GM19452 (cell line): ENCODE data around the gene CHST1.

Experiments used
- ATAC-seq: cut with Tn5 transposase; IDR thresholded peaks from one replicate; pipeline ENCODE4 v1.9.1; 2021; ENCODE audit not compliant: unreplicated experiment

CHST1 gene

GRCh38 chr11:45607995-45608394, 57.4 kb downstream of the CHST1 start:
- no peak for ATAC-seq

DNA sequence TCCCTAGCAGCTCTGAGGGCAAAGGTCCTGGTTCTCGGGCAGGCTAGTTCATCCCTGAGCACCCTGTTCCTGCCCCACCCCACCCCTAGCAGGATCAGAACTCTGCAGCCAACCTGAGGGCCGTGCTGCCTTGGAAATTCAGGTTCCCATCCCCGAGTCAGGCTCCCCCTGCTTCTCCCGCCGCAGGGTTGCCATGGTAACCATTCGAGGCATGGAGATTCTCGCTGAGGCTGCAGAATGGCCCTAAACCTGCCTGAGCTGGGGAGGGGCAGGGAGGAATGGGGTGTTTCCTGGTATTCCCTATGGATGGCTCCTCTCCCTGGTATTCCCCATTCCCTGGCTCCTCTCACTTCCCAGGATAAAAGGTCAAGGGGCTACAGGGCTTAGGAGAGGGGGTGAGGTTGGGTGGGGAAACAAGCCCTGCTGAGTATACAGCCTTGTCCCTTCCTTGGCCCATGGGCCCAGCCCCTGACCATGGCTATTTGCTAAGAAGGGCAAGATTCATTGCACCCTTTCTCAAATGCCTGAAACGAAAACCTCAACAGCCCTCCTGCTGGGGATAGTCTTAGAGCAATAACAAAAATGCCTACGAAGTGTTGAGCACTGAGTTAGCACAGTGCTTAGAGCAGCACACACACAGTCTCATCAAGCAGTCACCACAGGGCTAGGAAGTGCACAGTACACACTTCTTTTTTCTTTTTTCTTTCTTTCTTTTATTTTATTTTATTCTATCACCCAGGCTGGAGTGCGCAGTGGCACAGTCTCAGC, 58.7 kb downstream of the CHST1 start:
- ATAC-seq = no peak

- ATAC-seq = no peak
These were observed 60.4 kb downstream of the CHST1 start for GRCh38 chr11:45605051-45605450.

DNA sequence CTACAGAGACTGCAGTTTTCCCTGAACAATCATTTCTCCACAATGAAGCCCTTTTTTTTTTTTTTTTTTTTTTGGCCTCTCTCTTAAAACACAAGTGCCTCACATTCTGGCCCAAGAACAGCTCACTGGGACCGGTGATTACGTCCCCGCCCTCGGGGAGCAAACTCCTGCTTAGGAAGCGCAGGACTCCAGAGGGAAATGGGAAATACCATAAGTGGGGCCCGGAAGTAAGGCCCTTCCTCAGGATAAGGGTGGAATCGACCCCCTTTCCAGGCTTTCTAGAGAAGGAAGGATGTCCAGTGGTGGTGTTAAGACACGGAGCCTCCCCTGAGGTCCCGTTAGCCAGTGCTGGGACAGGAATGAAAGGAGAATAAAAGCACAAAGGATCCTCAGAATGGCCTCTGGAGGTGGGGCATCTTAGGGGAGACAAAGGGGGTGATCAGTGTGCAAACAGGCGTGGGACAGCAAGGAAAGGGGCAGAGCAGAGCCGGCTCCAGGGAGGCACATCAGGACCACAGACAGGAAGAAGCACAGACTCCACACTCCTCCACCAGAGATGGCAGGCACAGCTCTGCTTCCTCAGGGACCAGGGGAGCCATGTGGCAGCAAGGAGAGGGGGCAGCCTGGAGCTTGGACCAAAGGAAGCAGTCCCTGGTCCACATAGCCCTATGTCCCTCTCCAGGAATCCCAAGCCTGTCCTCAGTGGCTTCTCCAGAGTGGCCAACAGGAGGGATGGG, 61.3 kb downstream of the CHST1 start:
- no peak for ATAC-seq

DNA sequence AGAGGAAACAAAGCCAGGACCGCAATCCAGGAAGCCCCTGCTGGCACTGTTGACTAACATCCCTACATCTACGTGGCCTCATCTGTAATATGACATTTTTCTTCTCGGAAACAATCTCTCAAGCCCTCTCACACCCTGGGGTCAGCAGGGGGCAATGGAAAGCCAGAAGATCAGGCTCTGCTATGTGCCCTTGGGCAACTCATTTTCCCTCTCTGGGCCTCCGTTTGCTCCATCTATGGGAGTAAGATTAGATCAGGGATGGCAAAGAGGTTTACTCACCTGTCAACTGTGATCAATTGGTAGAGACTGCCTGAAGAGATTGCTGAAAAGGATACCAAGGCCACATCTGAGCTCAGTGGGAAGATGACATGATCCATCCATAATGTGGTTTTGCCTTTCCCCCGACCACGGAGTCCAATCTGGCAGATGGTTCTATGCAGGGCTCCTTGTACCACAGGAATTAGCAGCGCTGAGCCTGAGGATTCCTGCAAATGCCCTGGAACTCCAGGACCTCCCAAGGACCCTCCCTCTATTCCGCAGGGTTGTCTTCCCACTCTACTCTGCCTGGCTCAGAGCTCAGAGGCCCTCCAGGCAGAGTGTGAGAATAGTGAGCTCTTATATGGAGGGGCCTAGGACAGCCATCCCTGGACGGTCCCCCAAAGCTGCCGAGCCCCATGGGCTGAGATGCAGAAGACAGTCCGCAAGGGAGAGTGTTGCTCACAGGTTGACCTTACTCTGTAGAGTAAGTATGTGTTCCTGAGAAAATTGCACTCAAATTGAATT, 66.1 kb downstream of the CHST1 start:
- no peak for ATAC-seq
